Inflammatory macrophage treated with lipopolysaccharide for 4 hours (primary cell): ENCODE results near the gene SERPINE2.

Experiments
- DNase-seq: peaks from one replicate; pipeline ENCODE4 v3.0.0-alpha.2; 2020

SERPINE2 gene

GRCh38 chr2:224042191-224042696 lies 3.2 kb upstream of the SERPINE2 start:
- DNase-seq = no peak

GRCh38 chr2:224041554-224041953 lies 2.5 kb upstream of the SERPINE2 start:
- DNase-seq = no peak

GRCh38 chr2:224040753-224041152 lies 1.7 kb upstream of the SERPINE2 start:
- DNase-seq = no peak

- no peak for DNase-seq
Measured at GRCh38 chr2:224039770-224040440, 819 bp upstream of the SERPINE2 start.

GRCh38 chr2:224038830-224039079 lies 331 bp downstream of the SERPINE2 start:
- DNase-seq = no peak

GRCh38 chr2:224038049-224038829 lies 847 bp downstream of the SERPINE2 start:
- peak; percentile 6 for DNase-seq

- DNase-seq = no peak
Measured at GRCh38 chr2:224036731-224037361, 2.2 kb downstream of the SERPINE2 start.

- no peak for DNase-seq
Measured at GRCh38 chr2:224034017-224034416, 5.1 kb downstream of the SERPINE2 start.

GRCh38 chr2:224033601-224034000 lies 5.5 kb downstream of the SERPINE2 start:
- peak; percentile 17 for DNase-seq

- no peak for DNase-seq
Measured at GRCh38 chr2:224032283-224032682, 6.8 kb downstream of the SERPINE2 start.

- no peak for DNase-seq
Measured at GRCh38 chr2:224031358-224031970, 7.6 kb downstream of the SERPINE2 start.

GRCh38 chr2:224030786-224031185 lies 8.3 kb downstream of the SERPINE2 start:
- no peak for DNase-seq

GRCh38 chr2:224029876-224030275 lies 9.2 kb downstream of the SERPINE2 start:
- DNase-seq = no peak

- no peak for DNase-seq
Measured at GRCh38 chr2:224027931-224028330, 11.2 kb downstream of the SERPINE2 start.

- DNase-seq = no peak
Measured at GRCh38 chr2:224027070-224027469, 12.0 kb downstream of the SERPINE2 start.

GRCh38 chr2:224025874-224026273 lies 13.2 kb downstream of the SERPINE2 start:
- DNase-seq = peak; percentile 91

GRCh38 chr2:224024270-224024669 lies 14.8 kb downstream of the SERPINE2 start:
- DNase-seq = no peak

GRCh38 chr2:224023188-224023587 lies 15.9 kb downstream of the SERPINE2 start:
- DNase-seq = no peak

- no peak for DNase-seq
Measured at GRCh38 chr2:224022486-224022885, 16.6 kb downstream of the SERPINE2 start.

GRCh38 chr2:224020523-224020922 lies 18.6 kb downstream of the SERPINE2 start:
- DNase-seq = no peak

- DNase-seq = no peak
Measured at GRCh38 chr2:224017957-224018356, 21.1 kb downstream of the SERPINE2 start.

- no peak for DNase-seq
Measured at GRCh38 chr2:224016963-224017362, 22.1 kb downstream of the SERPINE2 start.

GRCh38 chr2:224014336-224014735 lies 24.8 kb downstream of the SERPINE2 start:
- DNase-seq = no peak

GRCh38 chr2:224011837-224012236 lies 27.2 kb downstream of the SERPINE2 start:
- no peak for DNase-seq
